Bronchial epithelial cell (primary cell): ENCODE measurements around the gene TSPO. TPM values are rescaled to one million over a fixed set of nuclear protein-coding genes. Genes with fewer than 3 reads are reported as not detected.

Source experiments
- DNase-seq: peaks from one replicate; pipeline ENCODE4 v3.0.0-alpha.2; 2010; ENCODE audit warnings: low read depth
- FAIRE-seq: peaks from 2 replicates; lab custom pipeline; 2011; peaks lifted over from hg19 to GRCh38; lab: Jason Lieb, UNC
- H3K27me3 ChIP-seq: 2 replicates; pipeline ENCODE4 v1.5.1; 2011; ENCODE audit warnings: low read length; ENCODE audit not compliant: control insufficient read depth, insufficient read depth
- H3K36me3 ChIP-seq: 2 replicates; pipeline ENCODE4 v1.5.1; 2011; ENCODE audit warnings: low read length; ENCODE audit not compliant: control insufficient read depth, insufficient read depth
- H3K4me3 ChIP-seq: 2 replicates; pipeline ENCODE4 v1.5.1; 2011; ENCODE audit warnings: mild to moderate bottlenecking, low read depth, low read length, control low read depth
- total RNA-seq: library from RNA; depleted of rRNA; stranded (reverse); fragments of >200 nt; gene quantifications from 2 replicates; pipeline ENCODE4 v1.2.1, GENCODE V29; 2014
- TF ChIP-seq, protein P1 (sequence below): IDR thresholded peaks from 2 replicates; pipeline ENCODE4 v1.5.1; 2011; ENCODE audit warnings: mild to moderate bottlenecking, moderate library complexity, low read length, control low read depth, inconsistent platforms; ENCODE audit not compliant: insufficient read depth, severe bottlenecking

Gene TSPO
- total RNA-seq, 1 donor from 2014 or later, result 419 TPM

GRCh38 chr22:43171019-43171491 lies 19.7 kb downstream of the TSPO start:
- H3K27me3 ChIP-seq, result no peaks in the 10 kb centered on the region
- DNase-seq (no peak), FAIRE-seq (no peak)
- TF ChIP-seq, protein P1, sequence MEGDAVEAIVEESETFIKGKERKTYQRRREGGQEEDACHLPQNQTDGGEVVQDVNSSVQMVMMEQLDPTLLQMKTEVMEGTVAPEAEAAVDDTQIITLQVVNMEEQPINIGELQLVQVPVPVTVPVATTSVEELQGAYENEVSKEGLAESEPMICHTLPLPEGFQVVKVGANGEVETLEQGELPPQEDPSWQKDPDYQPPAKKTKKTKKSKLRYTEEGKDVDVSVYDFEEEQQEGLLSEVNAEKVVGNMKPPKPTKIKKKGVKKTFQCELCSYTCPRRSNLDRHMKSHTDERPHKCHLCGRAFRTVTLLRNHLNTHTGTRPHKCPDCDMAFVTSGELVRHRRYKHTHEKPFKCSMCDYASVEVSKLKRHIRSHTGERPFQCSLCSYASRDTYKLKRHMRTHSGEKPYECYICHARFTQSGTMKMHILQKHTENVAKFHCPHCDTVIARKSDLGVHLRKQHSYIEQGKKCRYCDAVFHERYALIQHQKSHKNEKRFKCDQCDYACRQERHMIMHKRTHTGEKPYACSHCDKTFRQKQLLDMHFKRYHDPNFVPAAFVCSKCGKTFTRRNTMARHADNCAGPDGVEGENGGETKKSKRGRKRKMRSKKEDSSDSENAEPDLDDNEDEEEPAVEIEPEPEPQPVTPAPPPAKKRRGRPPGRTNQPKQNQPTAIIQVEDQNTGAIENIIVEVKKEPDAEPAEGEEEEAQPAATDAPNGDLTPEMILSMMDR, result no peak
- peaks cover 50% of the 10 kb centered on the region for H3K36me3 ChIP-seq
- no peak overlapping the region for H3K4me3 ChIP-seq

- TF ChIP-seq, protein P1, result no peak
- H3K36me3 ChIP-seq, result peaks cover 53% of the 10 kb centered on the region
- no peak overlapping the region for H3K4me3 ChIP-seq
Measured at GRCh38 chr22:43171607-43172006, 20.2 kb downstream of the TSPO start.

GRCh38 chr22:43172191-43172590 lies 20.8 kb downstream of the TSPO start:
- H3K27me3 ChIP-seq, result no peaks in the 10 kb centered on the region
- H3K36me3 ChIP-seq, result peaks cover 55% of the 10 kb centered on the region
- FAIRE-seq (no peak), DNase-seq (no peak)
- TF ChIP-seq, protein P1, result no peak
- H3K4me3 ChIP-seq, result no peak overlapping the region

More at GRCh38 chr22:43171607-43172006, 20.2 kb downstream of the TSPO start:
- DNase-seq, result no peak
- FAIRE-seq, result no peak
- H3K27me3 ChIP-seq, result no peaks in the 10 kb centered on the region

DNA sequence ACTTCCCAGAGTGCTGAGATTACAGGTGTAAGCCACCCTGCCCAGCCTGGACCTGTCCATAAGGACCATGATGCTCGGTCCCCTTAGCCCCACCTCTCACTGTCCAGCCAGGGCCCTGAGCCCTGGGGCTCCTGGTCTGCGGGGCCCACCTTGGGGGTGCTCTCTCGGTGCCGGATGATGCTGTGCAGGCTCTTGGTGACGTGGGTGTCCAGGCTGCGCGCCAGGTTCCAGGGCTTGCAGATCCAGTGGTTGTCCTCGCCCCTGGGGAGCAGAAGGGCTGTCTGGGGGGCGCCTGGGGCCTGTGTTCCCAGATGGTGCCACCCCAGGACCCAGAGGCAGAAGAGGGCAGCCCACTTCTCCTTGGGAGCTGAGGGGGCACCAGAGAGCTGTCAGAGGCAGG lies 22.2 kb downstream of the TSPO start:
- no peak overlapping the region for H3K4me3 ChIP-seq
- H3K36me3 ChIP-seq, result peaks cover 54% of the 10 kb centered on the region
- H3K27me3 ChIP-seq, result no peaks in the 10 kb centered on the region
- TF ChIP-seq, protein P1, result no peak
- no peak for FAIRE-seq
- no peak for DNase-seq

GRCh38 chr22:43173976-43174720 lies 22.8 kb downstream of the TSPO start:
- FAIRE-seq (no peak), DNase-seq (no peak)
- H3K27me3 ChIP-seq, result no peaks in the 10 kb centered on the region
- peaks cover 56% of the 10 kb centered on the region for H3K36me3 ChIP-seq
- TF ChIP-seq, protein P1, result no peak
- no peak overlapping the region for H3K4me3 ChIP-seq
